ENCODE results near the gene TOM1L2. TPM values are rescaled to one million over a fixed set of nuclear protein-coding genes. Genes with fewer than 3 reads are reported as not detected.

Gene TOM1L2
- total RNA-seq, 2 donors from 2014 or later, result 47.6 to 68.7 TPM

GRCh38 chr17:17837380-17837821 lies 134.8 kb downstream of the TOM1L2 start:
- no peak for TF ChIP-seq CTCF (IDR thresholded peaks at IDR 0.05)
- Histone ChIP-seq H3K4me1 (peaks cover 32% of the 10 kb centered on the region), H3K36me3 (no peaks in the 10 kb centered on the region), H3K4me3 (peak overlapping the region; percentile 95), H3K27ac (peak overlapping the region; percentile 100), H3K9ac (ENCODE audit: low read depth in 2 of 2, low read length in 2 of 2) (peak overlapping the region; percentile 87 to 92), H3K27me3 (no peaks in the 10 kb centered on the region), H3K9me3 (no peaks in the 10 kb centered on the region)
- peak; percentile 66 for DNase-seq
- intact Hi-C loops (cut with DNase I), result no loop called here

- peak; percentile 79 for DNase-seq
- H3K27ac ChIP-seq, result peak within 1 kb of the TSS; percentile 100
- intact Hi-C loops (cut with DNase I), result no loop called here
- TF ChIP-seq CTCF (IDR thresholded peaks at IDR 0.05), result no peak
- peaks cover 32% of the 10 kb centered on the region for H3K4me1 ChIP-seq
- H3K4me3 ChIP-seq, result peak within 1 kb of the TSS; percentile 95
- peak within 1 kb of the TSS; percentile 87 to 92 for H3K9ac ChIP-seq (ENCODE audit: low read depth in 2 of 2, low read length in 2 of 2)
- H3K9me3 ChIP-seq, result no peaks in the 10 kb centered on the region
- H3K27me3 ChIP-seq, result no peaks in the 10 kb centered on the region
- H3K36me3 ChIP-seq, result no peaks in the 10 kb centered on the region
These were observed 135.3 kb downstream of the TOM1L2 start, which contains the start of gene SREBF1 for GRCh38 chr17:17836818-17837379. Gene SREBF1 (minus strand): TSS chr17:17836986. CDS start chr17:17836817, 169 bp downstream.

GRCh38 chr17:17836250-17836817 lies 135.9 kb downstream of the TOM1L2 start:
- DNase-seq, result peak; percentile 99
- Histone ChIP-seq H3K4me3 (peak overlapping the region; percentile 95), H3K9ac (ENCODE audit: low read depth in 2 of 2, low read length in 2 of 2) (peak overlapping the region; percentile 87 to 92), H3K9me3 (no peaks in the 10 kb centered on the region), H3K36me3 (no peaks in the 10 kb centered on the region), H3K4me1 (peaks cover 32% of the 10 kb centered on the region), H3K27me3 (no peaks in the 10 kb centered on the region), H3K27ac (peak overlapping the region; percentile 100)
- intact Hi-C loops (cut with DNase I), result no loop called here
- TF ChIP-seq CTCF (IDR thresholded peaks at IDR 0.05), result no peak

GRCh38 chr17:17835415-17836249 lies 136.6 kb downstream of the TOM1L2 start:
- Histone ChIP-seq H3K27me3 (no peaks in the 10 kb centered on the region), H3K9ac (ENCODE audit: low read depth in 2 of 2, low read length in 2 of 2) (peak overlapping the region; percentile 56 to 92), H3K27ac (peak overlapping the region; percentile 100), H3K4me1 (peaks cover 31% of the 10 kb centered on the region), H3K9me3 (no peaks in the 10 kb centered on the region), H3K4me3 (peak overlapping the region; percentile 95), H3K36me3 (no peaks in the 10 kb centered on the region)
- TF ChIP-seq CTCF (IDR thresholded peaks at IDR 0.05), result no peak
- intact Hi-C loops (cut with DNase I), result no loop called here
- no peak for DNase-seq

GRCh38 chr17:17834974-17835373 lies 137.2 kb downstream of the TOM1L2 start:
- Histone ChIP-seq H3K9ac (ENCODE audit: low read depth in 2 of 2, low read length in 2 of 2) (peak overlapping the region; percentile 56 to 92), H3K4me1 (peaks cover 29% of the 10 kb centered on the region), H3K4me3 (peak overlapping the region; percentile 95), H3K27me3 (no peaks in the 10 kb centered on the region), H3K9me3 (no peaks in the 10 kb centered on the region), H3K36me3 (no peaks in the 10 kb centered on the region), H3K27ac (no peak overlapping the region)
- TF ChIP-seq CTCF (IDR thresholded peaks at IDR 0.05), result no peak
- intact Hi-C loops (cut with DNase I), result no loop called here
- DNase-seq, result no peak

Data from colonic mucosa (tissue), 4 donors.